Activated B cell treated with CpG ODN at 0.5 μM for 24 hours (primary cell): Measurements from ENCODE around the gene PFDN6. TPM values are rescaled to one million over a fixed set of nuclear protein-coding genes. Genes with fewer than 3 reads are reported as not detected.
A peak's percentile ranks its signal among the peaks of the same experiment; 100 is the strongest.

Experiments
- ATAC-seq: fragments of 200-7000 bp; cut with Tn5 transposase; one replicate; pipeline ENCODE4 v1.10.0; 2021; ENCODE audit warnings: low read depth, mild to moderate bottlenecking, moderate library complexity
- CTCF ChIA-PET: fragments of 350-600 bp; sonication (Branson Sonifier 250); formaldehyde crosslinking; loops from one replicate; lab custom pipeline; 2021; ENCODE audit warnings: antibody characterized with exemption; lab: Charles Lee
- POLR2A ChIA-PET: fragments of 350-600 bp; sonication (Branson Sonifier 250); formaldehyde crosslinking; loops from one replicate; lab custom pipeline; 2021; ENCODE audit warnings: antibody characterized with exemption; lab: Charles Lee
- DNase-seq: peaks from one replicate; pipeline ENCODE4 v3.0.0; 2022
- H3K27ac Mint-ChIP-seq: one replicate; pipeline ENCODE4 v1.8.0; 2020; ENCODE audit warnings: mixed read lengths
- H3K27me3 Mint-ChIP-seq: one replicate; pipeline ENCODE4 v1.8.0; 2021; ENCODE audit warnings: mixed read lengths
- H3K36me3 Mint-ChIP-seq: one replicate; pipeline ENCODE4 v1.8.0; 2021; ENCODE audit warnings: low read depth, mixed read lengths
- H3K4me1 Mint-ChIP-seq: one replicate; pipeline ENCODE4 v1.8.0; 2021; ENCODE audit warnings: mixed read lengths
- H3K4me3 Mint-ChIP-seq: one replicate; pipeline ENCODE4 v1.8.0; 2020; ENCODE audit warnings: mild to moderate bottlenecking, mixed read lengths
- H3K9me3 Mint-ChIP-seq: one replicate; pipeline ENCODE4 v1.8.0; 2020; ENCODE audit warnings: mixed read lengths
- CTCF ChIP-seq: fragments of 200-600 bp; IDR thresholded peaks from one replicate; pipeline ENCODE4 v1.8.0; 2022; ENCODE audit warnings: antibody characterized with exemption, mild to moderate bottlenecking
- intact Hi-C: fragments of 100-400 bp; cut with micrococcal nuclease; formaldehyde crosslinking; loops from one replicate; pipeline ENCODE4 v1.15.1; 2024
- total RNA-seq: library from RNA; stranded (reverse); gene quantifications from 2 replicates; pipeline ENCODE4 v1.2.3, GENCODE V29; 2022

Gene PFDN6
- total RNA-seq, 1 donor from 2014 or later: 82.8 TPM

DNA sequence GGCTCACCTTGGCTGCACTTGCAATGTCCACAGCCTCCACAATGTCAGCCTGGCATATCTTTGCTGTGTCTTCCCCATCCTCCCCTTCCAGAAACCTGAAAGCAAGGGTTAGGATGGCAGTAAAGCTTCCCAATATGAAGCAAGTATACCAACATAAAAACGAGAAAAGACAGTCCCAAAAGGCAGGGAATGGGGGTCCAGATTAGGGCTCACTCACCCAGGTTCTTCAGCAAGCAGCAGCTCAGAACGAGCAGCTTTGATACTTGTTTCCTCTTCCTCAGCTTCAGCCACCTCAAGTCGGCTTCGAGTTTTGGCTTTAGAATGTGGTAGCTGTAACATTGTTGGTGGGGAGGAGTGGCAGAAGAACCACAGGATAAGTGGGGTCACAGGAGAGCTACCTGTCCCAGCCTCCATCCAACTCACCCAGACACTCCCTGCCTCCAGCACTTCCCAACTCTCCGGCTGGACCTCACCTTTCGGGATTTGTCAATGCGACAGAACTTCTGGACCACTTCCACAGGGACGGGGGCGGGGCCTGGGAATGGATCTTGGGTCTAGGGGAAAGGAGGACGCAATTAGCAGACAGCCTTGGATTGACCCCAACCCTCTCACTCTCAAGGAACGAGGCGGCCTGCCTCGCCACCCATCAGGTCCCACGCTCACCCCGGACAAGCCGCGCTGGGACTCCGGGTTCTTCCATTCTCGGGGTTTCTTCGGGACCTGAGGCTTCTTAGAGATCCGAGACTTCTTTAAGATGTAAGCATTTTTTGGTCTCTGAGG lies 1.1 kb upstream of the PFDN6 start:
- intact Hi-C loops: loop anchor here (2.0 kb wide), 1 partner anchor 40 kb away; no protein-coding TSS in a partner anchor
- no peak for ATAC-seq

GRCh38 chr6:33289784-33290315 lies 449 bp downstream of the PFDN6 start:
- Mint-ChIP-seq H3K9me3 (no peaks in the 10 kb centered on the region), H3K4me3 (peak overlapping the region; percentile 100), H3K27ac (peak overlapping the region; percentile 95), H3K36me3 (peaks cover 80% of the 10 kb centered on the region), H3K4me1 (peaks cover 48% of the 10 kb centered on the region), H3K27me3 (no peaks in the 10 kb centered on the region)
- intact Hi-C loops: loop anchor here (1.0 to 2.0 kb wide), 6 partner anchors 9 to 90 kb away; partner anchors contain the start of genes B3GALT4, RXRB, SLC39A7 and VPS52
- no peak for TF ChIP-seq CTCF
- ChIA-PET POLR2A (interaction anchor here (0.6 to 5.4 kb wide), 19 partner anchors 8 to 451 kb away, joined by 3 to 80 read pairs (median 7); partner anchors contain the start of genes B3GALT4, CUTA, RGL2 and RPS18), CTCF (interaction anchor here (0.7 to 3.9 kb wide), 6 partner anchors 8 to 55 kb away, joined by 3 to 21 read pairs (median 6); partner anchors contain the start of genes B3GALT4, RPS18 and VPS52)
- no peak for DNase-seq
- ATAC-seq: no peak

More for the DNA sequence above, 1.1 kb upstream of the PFDN6 start:
- H3K27ac Mint-ChIP-seq: peak overlapping the region; percentile 95
- DNase-seq: no peak
- H3K36me3 Mint-ChIP-seq: peaks cover 80% of the 10 kb centered on the region
- no peaks in the 10 kb centered on the region for H3K9me3 Mint-ChIP-seq
- ChIA-PET CTCF (interaction anchor here (1.5 to 3.9 kb wide), 4 partner anchors 11 to 16 kb away, joined by 3 to 21 read pairs (median 8); partner anchors contain the start of genes B3GALT4, RPS18 and VPS52), POLR2A (interaction anchor here (0.6 to 5.4 kb wide), 23 partner anchors 7 to 450 kb away, joined by 3 to 80 read pairs (median 6); partner anchors contain the start of genes B3GALT4, CUTA, HLA-DMA and RGL2)
- peak overlapping the region; percentile 100 for H3K4me3 Mint-ChIP-seq
- H3K4me1 Mint-ChIP-seq: peaks cover 48% of the 10 kb centered on the region
- no peaks in the 10 kb centered on the region for H3K27me3 Mint-ChIP-seq
- no peak for TF ChIP-seq CTCF

GRCh38 chr6:33290459-33290858 lies 1.1 kb downstream of the PFDN6 start:
- no peak for ATAC-seq
- peak overlapping the region; percentile 100 for H3K4me3 Mint-ChIP-seq
- H3K9me3 Mint-ChIP-seq: no peaks in the 10 kb centered on the region
- no peak for TF ChIP-seq CTCF
- ChIA-PET POLR2A (interaction anchor here (2.3 to 5.4 kb wide), 8 partner anchors 9 to 136 kb away, joined by 13 to 80 read pairs (median 20); partner anchors contain the start of genes B3GALT4, RGL2, RPS18 and TAPBP), CTCF (interaction anchor here (3.9 kb wide), 1 partner anchor 13 kb away, joined by 21 read pairs; the partner anchor contains the start of gene B3GALT4)
- no peak for DNase-seq
- H3K36me3 Mint-ChIP-seq: peaks cover 81% of the 10 kb centered on the region
- H3K27me3 Mint-ChIP-seq: no peaks in the 10 kb centered on the region
- H3K27ac Mint-ChIP-seq: peak overlapping the region; percentile 95
- peaks cover 48% of the 10 kb centered on the region for H3K4me1 Mint-ChIP-seq
- intact Hi-C loops: no loop called here

DNA sequence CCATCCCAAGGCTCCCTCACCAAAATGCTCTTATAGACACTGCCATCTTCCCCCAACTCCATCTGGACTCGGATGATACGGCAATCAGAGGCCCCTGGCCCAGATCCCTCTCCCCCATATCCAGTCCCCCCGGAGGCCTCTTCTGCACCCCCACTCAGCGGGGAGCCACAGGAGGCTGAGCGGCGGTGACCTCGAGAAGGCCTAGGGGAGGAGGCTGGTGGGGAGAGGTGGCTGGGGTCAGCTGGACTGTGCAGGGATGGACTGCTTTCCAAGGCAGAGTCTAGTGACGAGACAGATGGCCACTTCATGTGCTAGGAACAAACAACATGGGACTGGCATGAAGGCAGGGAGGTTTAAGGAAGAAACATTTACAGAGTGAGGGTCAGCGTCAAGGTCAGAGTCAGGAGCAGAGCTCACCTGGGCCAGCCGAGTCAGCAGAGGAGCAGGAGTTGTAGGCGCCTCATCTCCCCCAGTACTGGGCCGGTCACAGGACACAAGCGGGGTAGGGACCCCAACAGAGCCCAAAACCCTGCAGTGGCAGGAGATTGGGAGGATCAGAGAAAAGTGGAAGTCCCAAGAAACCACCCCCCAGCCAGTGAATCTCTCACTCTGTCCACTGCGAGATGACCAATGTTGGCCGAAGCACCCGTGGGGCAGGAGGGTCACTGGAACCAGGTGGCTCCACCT lies 3.7 kb downstream of the PFDN6 start:
- Mint-ChIP-seq H3K27me3 (no peaks in the 10 kb centered on the region), H3K4me1 (peaks cover 47% of the 10 kb centered on the region), H3K27ac (no peak overlapping the region), H3K9me3 (no peaks in the 10 kb centered on the region), H3K4me3 (peak overlapping the region; percentile 15), H3K36me3 (peaks cover 75% of the 10 kb centered on the region)
- ChIA-PET POLR2A (interaction anchor here (5.4 kb wide), 1 partner anchor 16 kb away, joined by 79 read pairs; the partner anchor contains the start of gene B3GALT4), CTCF (no interaction called here)
- no peak for DNase-seq
- no peak for TF ChIP-seq CTCF
- intact Hi-C loops: no loop called here
- no peak for ATAC-seq
